GM20431 (cell line): ENCODE results near the gene LIM2.
"Not testable (repeated sequence)": the region's sequence is repeated elsewhere in the genome, so short reads cannot be mapped to it uniquely, and the experiment has no call there.

Source experiments
- in situ Hi-C: fragments of 300-500 bp; cut with MseI, MboI; formaldehyde crosslinking; loops from one replicate; pipeline ENCODE4 v1.15.0; 2020; ENCODE audit warnings: low sequenced_read_pairs; ENCODE audit not compliant: unreplicated experiment

LIM2 gene

GRCh38 chr19:51397453-51397852, 9.7 kb upstream of the LIM2 start:
- in situ Hi-C loops, result not testable (repeated sequence)

DNA sequence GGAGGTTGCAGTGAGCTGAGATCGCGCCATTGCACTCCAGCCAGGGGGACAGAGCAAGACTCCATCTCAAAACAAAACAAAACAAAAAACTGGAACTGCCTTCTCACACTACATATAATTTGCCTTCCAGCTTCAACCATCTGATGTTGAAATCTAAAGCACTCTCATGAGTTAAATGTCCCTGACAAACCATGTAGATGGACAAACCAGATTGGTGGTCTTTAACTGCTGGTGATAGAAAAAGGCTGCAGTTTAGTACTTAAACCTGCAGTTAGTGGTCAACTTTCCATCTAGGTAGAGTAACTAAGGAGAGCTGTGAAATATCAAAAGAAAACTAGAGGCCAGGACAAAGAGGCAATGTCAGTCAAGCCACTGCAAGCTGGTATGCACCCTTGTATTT, 8.4 kb upstream of the LIM2 start:
- in situ Hi-C loops, result no loop called here

DNA sequence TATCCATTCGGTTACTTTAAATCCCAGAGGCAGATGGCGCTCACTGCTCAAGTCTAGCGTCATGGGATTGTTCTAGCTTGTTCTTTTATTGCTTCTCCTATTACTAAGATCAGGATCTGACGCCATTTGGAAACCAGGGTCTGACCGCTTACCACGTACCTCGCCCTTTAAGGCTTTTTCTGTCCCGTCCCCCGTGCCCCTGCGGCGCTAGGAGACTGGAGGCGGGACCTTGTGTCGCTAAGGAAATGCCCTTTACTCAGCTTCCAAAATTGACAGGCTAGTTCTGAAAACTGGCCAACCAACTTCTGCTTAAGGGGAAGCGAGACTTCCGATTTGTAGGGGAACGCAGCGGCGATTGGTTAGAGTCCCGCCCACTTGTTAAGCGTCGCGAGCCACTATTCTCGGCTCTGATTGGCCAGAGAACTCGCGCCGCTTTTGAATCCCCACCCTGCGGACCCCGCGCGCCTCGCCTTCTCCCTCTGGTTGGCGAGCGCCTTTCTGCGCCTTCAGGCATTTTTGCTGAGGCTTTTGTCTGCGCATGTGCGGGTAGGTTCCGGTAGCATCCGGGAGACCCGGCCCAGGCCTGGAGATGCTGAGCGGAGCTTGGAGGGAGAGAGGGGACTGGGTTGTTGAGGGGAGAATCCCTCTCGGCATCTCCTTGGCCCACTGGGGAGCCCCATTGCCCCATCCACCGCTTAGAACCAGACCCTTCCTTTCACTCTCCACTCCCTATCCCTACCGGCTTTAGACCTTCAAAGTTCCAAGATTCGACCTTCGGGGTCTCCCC, 6.5 kb upstream of the LIM2 start:
- in situ Hi-C loops, result no loop called here

DNA sequence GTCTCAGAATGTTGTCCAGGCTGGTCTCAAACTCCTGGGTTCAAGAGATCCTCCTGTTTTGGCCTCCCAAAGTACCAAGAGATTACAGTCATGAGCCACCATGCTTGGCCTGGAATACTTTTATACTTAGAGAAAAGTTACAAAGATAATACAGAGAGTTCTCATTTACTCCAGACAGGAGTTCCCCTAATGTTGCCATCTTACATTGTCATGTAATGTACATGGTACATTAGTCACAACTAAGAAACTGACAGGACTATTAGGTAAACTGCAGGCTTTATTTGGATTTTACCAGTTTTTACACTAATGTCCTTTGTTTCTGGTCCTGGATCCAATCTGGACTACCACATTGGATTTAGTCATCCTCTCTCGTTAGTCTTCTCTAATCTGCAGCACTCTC, 4.9 kb upstream of the LIM2 start:
- in situ Hi-C loops, result no loop called here

- in situ Hi-C loops, result no loop called here
Measured at GRCh38 chr19:51391073-51391611, 3.4 kb upstream of the LIM2 start.

DNA sequence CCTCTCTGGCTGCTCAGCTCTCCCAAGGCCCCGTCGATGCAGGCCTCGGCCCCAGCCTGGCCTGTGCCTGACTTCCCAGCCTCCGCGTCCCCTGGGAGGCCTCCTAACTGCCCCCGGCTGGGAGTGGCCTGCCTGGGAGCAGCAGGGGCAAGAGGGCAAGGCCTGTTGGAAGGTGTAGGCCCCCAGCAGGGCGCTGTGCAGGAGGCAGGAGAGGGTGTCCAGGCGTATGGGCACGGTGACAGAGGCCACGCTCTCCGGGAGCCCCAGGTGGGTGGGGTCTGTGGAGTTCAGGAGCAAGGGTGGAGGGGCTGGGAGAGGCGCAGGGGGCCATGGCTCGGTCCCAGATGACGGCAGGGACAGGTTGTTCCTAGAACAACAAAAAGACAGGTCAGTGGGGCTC, 1.4 kb upstream of the LIM2 start:
- in situ Hi-C loops, result no loop called here

DNA sequence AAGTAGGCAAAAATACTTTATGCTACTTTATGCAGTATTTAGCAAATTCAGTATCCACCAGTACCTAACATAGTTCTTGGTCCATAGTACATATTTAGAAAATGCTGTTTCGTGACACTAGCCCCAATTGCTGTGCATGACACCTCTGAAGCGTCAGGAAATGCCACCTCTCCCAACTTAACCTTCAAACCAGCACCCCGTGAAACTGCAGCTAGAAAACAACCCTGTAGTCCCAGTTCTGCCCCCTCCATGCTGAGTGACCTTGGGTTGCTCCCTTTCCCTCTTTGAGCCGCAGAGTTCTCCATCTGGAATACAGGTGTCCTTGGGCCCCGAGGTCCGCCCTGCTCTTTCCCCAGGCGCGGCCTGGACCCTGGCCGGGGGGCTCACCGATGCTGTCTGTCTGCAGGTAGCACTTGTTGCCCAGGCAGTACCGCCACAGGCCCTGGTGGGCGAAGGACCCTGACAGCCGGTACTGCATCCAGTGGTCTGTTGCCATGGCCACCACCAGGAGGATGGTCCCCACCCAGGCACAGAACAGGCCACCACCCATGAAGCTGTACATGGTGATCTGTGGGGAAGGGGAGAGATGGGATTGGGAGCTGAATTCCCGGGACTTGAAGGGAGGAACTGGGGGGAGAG, 773 bp downstream of the LIM2 start:
- in situ Hi-C loops, result no loop called here

DNA sequence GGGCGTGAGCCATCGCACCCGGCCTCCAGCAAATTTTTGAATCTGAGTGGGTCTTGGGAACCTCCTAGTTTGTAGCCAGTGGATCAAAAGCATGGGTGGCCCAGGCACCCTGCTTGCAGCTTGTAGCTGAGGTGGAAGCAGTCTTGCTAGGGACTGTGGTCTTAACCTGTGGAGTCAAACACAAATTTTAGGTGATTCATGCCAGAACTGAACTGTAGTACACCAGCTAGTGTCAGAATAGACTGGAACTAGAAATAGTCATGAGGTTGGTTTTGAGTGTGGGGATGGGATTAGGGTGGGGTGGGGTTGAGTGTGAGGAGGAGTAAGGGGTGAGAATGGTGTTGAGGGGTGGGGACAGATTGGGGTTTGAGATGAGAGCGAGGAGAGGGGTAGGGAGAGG, 5.8 kb downstream of the LIM2 start:
- in situ Hi-C loops, result no loop called here

GRCh38 chr19:51380379-51380778, 7.4 kb downstream of the LIM2 start:
- in situ Hi-C loops, result no loop called here

DNA sequence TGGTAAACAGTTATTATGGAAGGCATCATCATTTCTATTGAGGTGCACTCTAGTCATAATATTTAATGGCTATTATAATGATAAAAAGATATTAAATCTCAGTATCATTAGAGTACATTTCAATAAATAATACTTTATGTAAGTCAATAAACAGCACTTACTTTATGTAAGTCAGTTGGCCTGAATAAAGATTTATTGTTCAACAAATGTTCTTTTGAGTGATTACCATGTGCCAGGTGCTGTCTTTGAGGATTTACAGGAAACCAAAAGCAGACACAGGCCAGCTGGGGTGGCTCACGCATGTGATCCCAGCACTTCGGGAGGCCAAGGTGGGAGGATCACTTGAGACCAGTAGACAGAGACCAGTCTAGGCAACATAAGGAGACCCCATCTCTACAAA, 10.4 kb downstream of the LIM2 start:
- in situ Hi-C loops, result no loop called here

GRCh38 chr19:51375504-51376221, 12.1 kb downstream of the LIM2 start:
- in situ Hi-C loops, result no loop called here

DNA sequence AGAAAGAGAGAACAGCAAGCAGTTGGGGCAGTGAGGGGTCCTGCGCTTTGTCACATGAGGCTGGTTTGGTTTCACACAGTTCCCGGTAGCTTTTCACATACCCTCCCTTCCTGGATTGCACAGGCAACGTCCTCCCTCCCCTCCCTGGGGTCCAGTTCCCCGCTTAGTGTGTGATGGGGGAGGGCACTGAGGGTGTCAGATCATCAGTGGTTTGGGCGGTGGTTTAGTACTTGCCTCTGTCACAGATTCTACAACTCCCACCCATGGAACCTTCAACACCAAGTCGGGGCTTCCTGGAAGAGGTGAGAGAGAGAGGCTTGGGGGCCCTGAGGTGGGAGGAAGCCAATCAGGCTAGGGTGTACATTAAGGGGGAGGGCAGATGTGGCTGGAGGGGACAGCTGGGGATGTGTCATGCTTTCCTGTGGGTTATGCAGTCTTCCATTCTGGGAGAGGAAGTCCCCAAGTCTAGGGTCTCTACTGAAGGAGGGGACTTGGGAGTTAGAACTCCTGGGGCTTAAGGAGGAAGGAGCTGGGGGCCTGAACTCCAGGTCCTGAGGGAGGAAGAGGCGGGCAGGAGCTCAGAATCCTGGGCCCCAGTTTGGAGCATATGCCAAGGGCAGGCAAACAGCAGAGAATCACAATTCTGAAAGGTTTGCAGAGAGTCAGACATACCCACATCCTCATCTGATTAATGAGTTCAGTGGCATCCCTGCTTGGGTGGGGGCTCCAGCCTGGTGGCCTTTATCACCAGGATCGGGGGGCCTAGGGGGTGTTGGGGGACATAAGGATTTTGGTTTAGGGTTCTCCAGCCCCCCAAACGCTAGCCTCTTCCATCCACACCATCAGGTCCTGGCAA, 14.9 kb downstream of the LIM2 start, which contains the start of gene NKG7:
Gene NKG7 (minus strand): TSS at position 6 of the 856 bp plus-strand sequence. CDS start 119 bp downstream, outside the sequence.
- in situ Hi-C loops, result no loop called here

GRCh38 chr19:51372021-51372648, 15.6 kb downstream of the LIM2 start:
- in situ Hi-C loops, result no loop called here

GRCh38 chr19:51371186-51371690, 16.5 kb downstream of the LIM2 start:
- in situ Hi-C loops, result no loop called here

- in situ Hi-C loops, result no loop called here
Measured at GRCh38 chr19:51370230-51370629, 17.5 kb downstream of the LIM2 start.

GRCh38 chr19:51368366-51369282, 19.1 kb downstream of the LIM2 start, which contains the start of gene CLDND2:
TSS of gene CLDND2 (minus strand) at chr19:51369003. CDS start at chr19:51368577, 426 bp downstream.
- in situ Hi-C loops, result no loop called here

DNA sequence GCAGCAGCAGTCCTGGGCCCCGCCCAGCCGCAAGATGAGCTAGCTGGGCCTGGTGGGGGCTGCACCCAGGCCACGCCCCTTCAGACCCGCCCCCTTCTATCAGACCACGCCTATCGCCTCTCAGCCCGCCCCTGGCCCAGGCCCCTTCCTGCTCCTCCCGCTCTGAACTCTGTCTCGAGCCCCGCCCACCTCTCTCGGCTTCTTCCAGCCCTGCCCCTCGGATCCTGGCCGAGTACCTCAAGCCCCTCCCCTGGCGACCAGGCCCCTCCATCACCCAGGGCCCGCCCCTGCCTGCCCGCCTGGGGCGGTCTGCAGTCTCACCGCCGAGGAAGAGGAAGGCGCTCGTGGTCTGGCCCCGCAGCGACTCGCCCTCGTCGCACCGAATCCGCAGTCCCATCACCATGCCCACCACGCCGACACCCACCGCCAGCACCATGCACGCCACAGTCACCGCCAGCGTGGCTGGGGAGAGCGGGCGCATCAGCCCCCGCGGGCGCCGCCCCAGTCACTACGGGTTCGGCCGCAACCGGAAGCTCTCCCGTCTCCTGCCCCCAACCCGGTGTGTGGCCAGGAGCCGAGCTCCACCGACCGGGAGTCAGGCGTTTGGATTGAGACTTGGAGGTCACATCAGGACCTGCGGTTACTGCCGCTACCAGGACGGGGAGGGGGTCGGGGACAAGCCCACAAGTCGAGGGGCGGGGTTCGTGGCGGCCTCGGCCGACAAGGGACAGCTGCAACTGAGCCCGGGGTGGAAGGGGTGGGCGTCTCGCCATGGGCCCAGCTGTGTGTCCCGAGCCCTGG, 20.0 kb downstream of the LIM2 start:
- in situ Hi-C loops, result no loop called here
